Panc1 (cell line): ENCODE results near the gene DNAJB8. TPM values are rescaled to one million over a fixed set of nuclear protein-coding genes. Genes with fewer than 3 reads are reported as not detected.

ENCODE experiments used
- ATAC-seq: fragments of 200-7000 bp; cut with Tn5 transposase; 2 replicates; pipeline ENCODE4 v1.9.1; 2020; ENCODE audit warnings: mild to moderate bottlenecking, moderate library complexity
- Bru-seq: library from RNA; stranded (reverse); fragments of 400-500 nt; gene quantifications from one replicate; lab custom pipeline; 2021; lab: Mats Ljungman, UMichigan
- BruChase-seq, 2 experiments: library from RNA; stranded (reverse); fragments of 400-500 nt; gene quantifications; one replicate each; lab custom pipeline; 2021; lab: Mats Ljungman, UMichigan
- BruUV-seq: library from RNA; stranded (reverse); fragments of 400-500 nt; replicated peaks from 2 replicates; lab custom pipeline; 2021; lab: Mats Ljungman, UMichigan
- CTCF ChIA-PET: fragments of 300-600 bp; sonication (Branson Sonifier 250); formaldehyde crosslinking; loops from one replicate; lab custom pipeline; 2022; ENCODE audit warnings: antibody characterized with exemption; lab: Charles Lee
- POLR2A ChIA-PET: fragments of 300-600 bp; sonication (Branson Sonifier 250); formaldehyde crosslinking; loops from one replicate; lab custom pipeline; 2022; ENCODE audit warnings: antibody characterized with exemption; lab: Charles Lee
- DNase-seq: peaks from one replicate; pipeline ENCODE4 v3.0.0-alpha.2; 2010; ENCODE audit warnings: low read depth, low spot score
- H3K27ac ChIP-seq: 2 replicates; pipeline ENCODE4 v1.5.1; 2011; ENCODE audit warnings: mild to moderate bottlenecking, low read length, inconsistent platforms
- H3K27me3 ChIP-seq: fragments of 200-500 bp; sonication (Bioruptor generic); 2 replicates; pipeline ENCODE4 v1.6.0; 2014; ENCODE audit warnings: low read length, inconsistent platforms; ENCODE audit not compliant: control insufficient read depth, insufficient read depth
- H3K36me3 ChIP-seq: fragments of 200-500 bp; sonication (Bioruptor generic); 2 replicates; pipeline ENCODE4 v1.5.1; 2014; ENCODE audit warnings: inconsistent platforms, mild to moderate bottlenecking, low read length, moderate library complexity; ENCODE audit not compliant: control insufficient read depth, insufficient read depth
- H3K4me1 ChIP-seq: 2 replicates; pipeline ENCODE4 v1.5.1; 2011; ENCODE audit warnings: inconsistent platforms, mild to moderate bottlenecking, low read length, moderate library complexity; ENCODE audit not compliant: control insufficient read depth, insufficient read depth
- H3K4me3 ChIP-seq, 2 experiments: 2 replicates each; pipeline ENCODE4 v1.5.1; 2011 to 2012; ENCODE audit warnings: low read depth in 2 of 2, low read length in 2 of 2, mild to moderate bottlenecking in 2 of 2, inconsistent platforms in 1 of 2, moderate library complexity in 1 of 2
- H3K9me3 ChIP-seq: fragments of 200-500 bp; sonication (Bioruptor generic); 2 replicates; pipeline ENCODE4 v1.5.1; 2014; ENCODE audit warnings: low read depth, mild to moderate bottlenecking, inconsistent platforms, low read length, moderate library complexity; ENCODE audit not compliant: control insufficient read depth, insufficient read depth
- CTCF ChIP-seq: fragments of 450-650 bp; IDR thresholded peaks from 2 replicates; pipeline ENCODE4 v1.5.1; 2017; ENCODE audit warnings: mild to moderate bottlenecking
- POLR2AphosphoS5 ChIP-seq: IDR thresholded peaks from 2 replicates; pipeline ENCODE4 v1.6.1; 2012; ENCODE audit warnings: mild to moderate bottlenecking, low read depth, low read length, moderate library complexity
- REST ChIP-seq, 2 experiments: IDR thresholded peaks; 2 replicates each; pipeline ENCODE4 v1.6.1; 2011 to 2012; ENCODE audit warnings: low read depth in 2 of 2, control low read depth in 1 of 2, low read length in 1 of 2, mild to moderate bottlenecking in 1 of 2, moderate library complexity in 1 of 2; ENCODE audit not compliant: insufficient read depth in 1 of 2
- SIN3A ChIP-seq: IDR thresholded peaks from 2 replicates; pipeline ENCODE4 v1.6.1; 2012; ENCODE audit warnings: low read depth, mild to moderate bottlenecking, low read length, moderate library complexity, borderline replicate concordance; ENCODE audit not compliant: insufficient read depth
- TCF7L2 ChIP-seq: IDR thresholded peaks from 2 replicates; pipeline ENCODE4 v1.6.1; 2011; ENCODE audit warnings: mild to moderate bottlenecking, low read depth, low read length, inconsistent platforms
- in situ Hi-C: cut with HindIII; loops from 2 replicates; pipeline ENCODE4 v1.10.0; 2016; ENCODE audit warnings: low sequenced_read_pairs, low pct_unique_long_range_greater_than_20kb
- intact Hi-C: fragments of 100-400 bp; cut with micrococcal nuclease; formaldehyde crosslinking; loops from one replicate; pipeline ENCODE4 v1.10.0; 2022; ENCODE audit not compliant: unreplicated experiment
- long read RNA-seq: library from polyadenylated mRNA; unstranded; transcript quantifications from one replicate; pipeline ENCODE4 v2.0.0, GENCODE V29; 2021; ENCODE audit not compliant: unreplicated experiment
- polyA plus RNA-seq: library from polyadenylated mRNA; unstranded; fragments of >200 nt; gene quantifications from one replicate; pipeline ENCODE4 v1.2.1, GENCODE V29; 2012; ENCODE audit warnings: missing spikeins; ENCODE audit not compliant: insufficient read length
- total RNA-seq: library from RNA; stranded (reverse); gene quantifications from one replicate; pipeline ENCODE4 v1.2.1, GENCODE V29; 2021; ENCODE audit not compliant: unreplicated experiment

DNAJB8 gene
- total RNA-seq (not detected), Bru-seq, nascent RNA (not detected), BruChase-seq, experiment 1, labeled RNA remaining after a 2-hour chase (not detected), BruChase-seq, experiment 2, labeled RNA remaining after a 6-hour chase (not detected)
- not detected for polyA plus RNA-seq
- long read RNA-seq, result 0 reads

- no peaks in the 10 kb centered on the region for H3K4me1 ChIP-seq
- H3K27ac ChIP-seq, result no peak within 1 kb of the TSS
- H3K9me3 ChIP-seq, result no peaks in the 10 kb centered on the region
- no peak for TF ChIP-seq SIN3A
- TF ChIP-seq POLR2AphosphoS5, result no peak
- no peak for TF ChIP-seq REST (IDR thresholded peaks at IDR 0.05; ENCODE audit: insufficient read depth in 1 of 2, low read depth in 2 of 2, low read length in 1 of 2)
- TF ChIP-seq TCF7L2, result no peak
- no peak for TF ChIP-seq CTCF
- ChIA-PET CTCF (no interaction called here), POLR2A (no interaction called here)
- H3K36me3 ChIP-seq, result no peaks in the 10 kb centered on the region
- no TSS peak for BruUV-seq
- peaks cover 5% of the 10 kb centered on the region; the same call in 1 of the 2 replicates for H3K27me3 ChIP-seq
- in situ Hi-C loops (no loop called here), intact Hi-C loops (no loop called here)
- no peak for ATAC-seq
- H3K4me3 ChIP-seq, result no peak within 1 kb of the TSS
- no peak for DNase-seq
These were observed at the start of gene DNAJB8 for GRCh38 chr3:128466840-128467541. TSS of gene DNAJB8 (minus strand) at chr3:128466890. CDS start at chr3:128463245, 3,645 bp downstream.

GRCh38 chr3:128515967-128516366, 49.3 kb upstream of the DNAJB8 start:
- no peak for TF ChIP-seq POLR2AphosphoS5
- TF ChIP-seq TCF7L2, result no peak
- TF ChIP-seq CTCF, result no peak
- no peak for TF ChIP-seq REST (IDR thresholded peaks at IDR 0.05; ENCODE audit: insufficient read depth in 1 of 2, low read depth in 2 of 2, low read length in 1 of 2)
- TF ChIP-seq SIN3A, result no peak
- no TSS peak for BruUV-seq
- CTCF ChIA-PET, result no interaction called here
- POLR2A ChIA-PET, result no interaction called here
- DNase-seq (no peak), ATAC-seq (no peak)
- no peak overlapping the region for H3K27ac ChIP-seq
- no peaks in the 10 kb centered on the region for H3K4me1 ChIP-seq
- peaks cover 10% of the 10 kb centered on the region for H3K27me3 ChIP-seq
- in situ Hi-C loops, result no loop called here
- intact Hi-C loops, result no loop called here
- H3K36me3 ChIP-seq, result no peaks in the 10 kb centered on the region
- peaks cover 8% of the 10 kb centered on the region; the same call in 1 of the 2 replicates for H3K9me3 ChIP-seq
- no peak overlapping the region for H3K4me3 ChIP-seq
